Fibroblast of lung (primary cell): ENCODE measurements around the gene CDH4. TPM values are rescaled to one million over a fixed set of nuclear protein-coding genes. Genes with fewer than 3 reads are reported as not detected.
A peak's percentile ranks its signal among the peaks of the same experiment; 100 is the strongest.

ENCODE experiments used
- DNase-seq, 2 donors: peaks; one replicate each; pipeline versions ENCODE4 v3.0.0 to v3.0.0-alpha.2; 2010; ENCODE audit warnings: low read depth in 2 of 2
- H2AFZ ChIP-seq: 2 replicates; pipeline ENCODE4 v1.5.1; 2012; ENCODE audit warnings: low read length, control low read depth, inconsistent platforms
- H3K27ac ChIP-seq: 2 replicates; pipeline ENCODE4 v1.5.1; 2011; ENCODE audit warnings: low read length, control low read depth; ENCODE audit not compliant: insufficient read depth
- H3K27me3 ChIP-seq: 2 replicates; pipeline ENCODE4 v1.5.1; 2011; ENCODE audit warnings: mild to moderate bottlenecking, low read length; ENCODE audit not compliant: control insufficient read depth, insufficient read depth
- H3K36me3 ChIP-seq: 2 replicates; pipeline ENCODE4 v1.5.1; 2011; ENCODE audit warnings: low read length; ENCODE audit not compliant: control insufficient read depth, insufficient read depth
- H3K4me1 ChIP-seq: 2 replicates; pipeline ENCODE4 v1.5.1; 2011; ENCODE audit warnings: low read length; ENCODE audit not compliant: control insufficient read depth, insufficient read depth; ENCODE audit errors: extremely low read depth
- H3K4me2 ChIP-seq: 2 replicates; pipeline ENCODE4 v1.5.1; 2011; ENCODE audit warnings: low read length, control low read depth; ENCODE audit not compliant: insufficient read depth; ENCODE audit errors: extremely low read depth
- H3K4me3 ChIP-seq, 4 experiments: fragments of 200-600 bp in 1 of 4; sonication (generic) in 1 of 4; replicated peaks in 1 of 4; 2 replicates each; pipeline ENCODE4 v1.5.1; 2011 to 2016; ENCODE audit warnings: low read length in 4 of 4, low read depth in 3 of 4, mild to moderate bottlenecking in 3 of 4, control low read depth in 2 of 4, inconsistent platforms in 1 of 4, mixed read lengths in 1 of 4; ENCODE audit not compliant: insufficient read depth in 1 of 4; ENCODE audit errors: control extremely low read depth in 1 of 4
- H3K79me2 ChIP-seq: 2 replicates; pipeline ENCODE4 v1.5.1; 2012; ENCODE audit warnings: mild to moderate bottlenecking, low read length, inconsistent platforms; ENCODE audit not compliant: control insufficient read depth, insufficient read depth
- H3K9ac ChIP-seq: 2 replicates; pipeline ENCODE4 v1.5.1; 2011; ENCODE audit warnings: mild to moderate bottlenecking, low read length, control low read depth; ENCODE audit not compliant: insufficient read depth
- H3K9me3 ChIP-seq: 2 replicates; pipeline ENCODE4 v1.5.1; 2012; ENCODE audit warnings: low read depth, low read length; ENCODE audit not compliant: control insufficient read depth, insufficient read depth
- H4K20me1 ChIP-seq: 2 replicates; pipeline ENCODE4 v1.5.1; 2011; ENCODE audit warnings: low read length; ENCODE audit not compliant: control insufficient read depth, insufficient read depth; ENCODE audit errors: extremely low read depth
- EZH2 ChIP-seq: IDR thresholded peaks from 2 replicates; pipeline ENCODE4 v1.5.1; 2012; ENCODE audit warnings: low read length, control low read depth, mild to moderate bottlenecking; ENCODE audit errors: missing control alignments
- polyA plus RNA-seq, 2 donors: library from polyadenylated mRNA; depleted of rRNA in 1 of 2; stranded (reverse) in 1 of 2; unstranded in 1 of 2; fragments of >200 nt; gene quantifications; 2 replicates each; pipeline ENCODE4 v1.2.1, GENCODE V29; 2011 to 2012; ENCODE audit warnings: missing spikeins in 1 of 2
- total RNA-seq: library from RNA; depleted of rRNA; stranded (reverse); fragments of >200 nt; gene quantifications from 2 replicates; pipeline ENCODE4 v1.2.1, GENCODE V29; 2014
- TF ChIP-seq, protein P1 (sequence below), 2 donors: IDR thresholded peaks in 1 of 2; conservative IDR thresholded peaks in 1 of 2; 1 replicate in 1 of 2; 2 replicates in 1 of 2; pipeline ENCODE4 v1.5.1; 2011 to 2012; ENCODE audit warnings: low read length in 2 of 2, control low read depth in 1 of 2, inconsistent platforms in 1 of 2, low read depth in 1 of 2, mild to moderate bottlenecking in 1 of 2

The CDH4 gene
- total and polyA plus RNA-seq, 2 donors (not counting 1 experiment from before 2014, with no cell fraction given), result 4.8 to 6.8 TPM

DNA sequence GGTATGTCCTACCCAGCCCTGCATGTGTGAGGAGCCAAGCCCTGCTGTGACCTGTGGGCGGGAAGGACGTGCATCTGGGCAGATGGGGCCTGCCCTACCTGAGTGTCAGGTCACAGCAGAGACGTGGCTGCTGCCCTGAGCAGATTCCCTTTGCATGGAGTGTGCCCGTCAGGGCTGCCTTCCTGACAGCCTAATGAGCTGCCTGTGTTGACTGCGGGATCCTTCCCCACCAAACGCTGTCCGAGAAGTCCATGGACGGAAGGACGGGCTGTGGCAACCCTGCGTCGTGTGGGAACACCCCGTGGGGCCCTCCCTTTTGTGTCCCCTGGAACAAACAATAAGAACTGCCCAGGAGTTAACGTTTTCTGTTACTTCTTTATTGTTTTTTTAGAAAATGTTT lies 343.2 kb downstream of the CDH4 start:
- no peak for DNase-seq
- Histone ChIP-seq H4K20me1 (no peaks in the 10 kb centered on the region), H3K36me3 (no peaks in the 10 kb centered on the region), H3K79me2 (no peaks in the 10 kb centered on the region), H3K27me3 (no peaks in the 10 kb centered on the region), H3K4me3 (no peak overlapping the region), H3K4me2 (no peak overlapping the region), H2AFZ (no peak overlapping the region), H3K27ac (no peak overlapping the region), H3K9ac (no peak overlapping the region), H3K9me3 (no peaks in the 10 kb centered on the region), H3K4me1 (peaks cover 3% of the 10 kb centered on the region)
- TF ChIP-seq, protein P1, sequence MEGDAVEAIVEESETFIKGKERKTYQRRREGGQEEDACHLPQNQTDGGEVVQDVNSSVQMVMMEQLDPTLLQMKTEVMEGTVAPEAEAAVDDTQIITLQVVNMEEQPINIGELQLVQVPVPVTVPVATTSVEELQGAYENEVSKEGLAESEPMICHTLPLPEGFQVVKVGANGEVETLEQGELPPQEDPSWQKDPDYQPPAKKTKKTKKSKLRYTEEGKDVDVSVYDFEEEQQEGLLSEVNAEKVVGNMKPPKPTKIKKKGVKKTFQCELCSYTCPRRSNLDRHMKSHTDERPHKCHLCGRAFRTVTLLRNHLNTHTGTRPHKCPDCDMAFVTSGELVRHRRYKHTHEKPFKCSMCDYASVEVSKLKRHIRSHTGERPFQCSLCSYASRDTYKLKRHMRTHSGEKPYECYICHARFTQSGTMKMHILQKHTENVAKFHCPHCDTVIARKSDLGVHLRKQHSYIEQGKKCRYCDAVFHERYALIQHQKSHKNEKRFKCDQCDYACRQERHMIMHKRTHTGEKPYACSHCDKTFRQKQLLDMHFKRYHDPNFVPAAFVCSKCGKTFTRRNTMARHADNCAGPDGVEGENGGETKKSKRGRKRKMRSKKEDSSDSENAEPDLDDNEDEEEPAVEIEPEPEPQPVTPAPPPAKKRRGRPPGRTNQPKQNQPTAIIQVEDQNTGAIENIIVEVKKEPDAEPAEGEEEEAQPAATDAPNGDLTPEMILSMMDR (conservative IDR thresholded peaks at IDR 0.05 in 1 of 2, IDR thresholded peaks at IDR 0.05 in 1 of 2; ENCODE audit: low read depth in 1 of 2, low read length in 2 of 2), result no peak
- TF ChIP-seq EZH2, result no peak

DNA sequence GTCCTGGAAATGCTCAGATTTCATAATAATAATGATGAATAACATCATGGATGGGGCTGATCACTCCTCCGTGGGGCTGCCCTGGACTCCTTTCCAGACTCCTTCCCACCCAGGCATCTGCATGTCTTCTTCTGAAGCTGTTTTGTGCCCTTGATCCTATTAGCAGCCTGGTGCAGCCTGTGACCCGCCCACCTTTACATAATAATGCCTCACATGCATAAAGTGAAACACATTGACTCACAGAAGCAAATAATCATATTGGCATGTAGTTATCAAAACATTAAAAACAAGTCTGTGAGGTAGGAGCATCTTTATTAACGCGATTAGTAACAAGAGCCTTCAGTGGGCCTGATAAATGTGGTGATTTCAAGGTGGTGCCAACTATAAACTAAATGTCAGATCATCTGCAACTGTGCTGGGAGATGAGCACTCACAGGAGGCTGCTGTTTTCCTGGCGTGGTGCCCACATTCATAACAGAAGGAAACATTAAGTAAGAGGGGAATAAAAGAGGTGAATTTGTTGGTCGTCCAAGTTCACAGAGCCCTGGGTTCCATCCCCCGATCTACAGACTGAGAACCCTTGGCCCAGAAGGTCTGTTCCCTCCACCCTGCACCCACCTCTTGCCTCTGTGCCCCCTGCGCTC lies 344.7 kb downstream of the CDH4 start:
- no peaks in the 10 kb centered on the region for H3K27me3 ChIP-seq
- TF ChIP-seq, protein P1 (conservative IDR thresholded peaks at IDR 0.05 in 1 of 2, IDR thresholded peaks at IDR 0.05 in 1 of 2; ENCODE audit: low read depth in 1 of 2, low read length in 2 of 2), result no peak
- TF ChIP-seq EZH2, result no peak
- no peak overlapping the region for H3K9ac ChIP-seq
- no peak overlapping the region for H3K4me2 ChIP-seq
- H3K4me3 ChIP-seq, result no peak overlapping the region
- H4K20me1 ChIP-seq, result no peaks in the 10 kb centered on the region
- H3K27ac ChIP-seq, result no peak overlapping the region
- H3K36me3 ChIP-seq, result no peaks in the 10 kb centered on the region
- peak in 1 of 2 donors; percentile 19 for DNase-seq
- no peak overlapping the region for H2AFZ ChIP-seq
- H3K9me3 ChIP-seq, result no peaks in the 10 kb centered on the region
- no peaks in the 10 kb centered on the region for H3K4me1 ChIP-seq
- no peaks in the 10 kb centered on the region for H3K79me2 ChIP-seq

DNA sequence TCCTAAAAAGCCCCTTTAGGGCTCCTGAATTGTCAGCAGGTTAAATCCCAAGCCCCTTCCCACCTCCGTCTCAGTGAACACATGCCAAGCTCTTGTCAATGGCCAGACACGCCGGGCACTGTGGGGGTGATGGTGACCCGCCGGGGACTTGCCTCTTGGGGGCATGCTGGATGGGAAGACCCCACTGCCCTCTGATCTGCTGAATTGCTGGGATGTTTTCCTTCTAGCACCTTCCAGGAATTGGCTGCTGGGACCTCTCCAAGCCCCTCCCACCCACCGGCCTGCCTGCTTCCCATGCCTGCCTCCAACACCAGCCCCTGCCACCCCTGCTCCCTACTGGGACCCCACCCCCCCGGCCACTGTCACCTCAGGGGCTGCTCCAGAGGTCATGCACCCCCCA lies 345.9 kb downstream of the CDH4 start:
- TF ChIP-seq, protein P1 (conservative IDR thresholded peaks at IDR 0.05 in 1 of 2, IDR thresholded peaks at IDR 0.05 in 1 of 2; ENCODE audit: low read depth in 1 of 2, low read length in 2 of 2), result no peak
- TF ChIP-seq EZH2, result no peak
- Histone ChIP-seq H3K4me3 (no peak overlapping the region), H4K20me1 (no peaks in the 10 kb centered on the region), H2AFZ (no peak overlapping the region), H3K4me2 (no peak overlapping the region), H3K4me1 (no peaks in the 10 kb centered on the region), H3K27ac (no peak overlapping the region), H3K9me3 (no peaks in the 10 kb centered on the region), H3K36me3 (no peaks in the 10 kb centered on the region), H3K9ac (no peak overlapping the region), H3K79me2 (no peaks in the 10 kb centered on the region), H3K27me3 (no peaks in the 10 kb centered on the region)
- DNase-seq, result no peak
